Measurements from ENCODE around the gene DUS2.
"Not testable (repeated sequence)": the region's sequence is repeated elsewhere in the genome, so short reads cannot be mapped to it uniquely, and the experiment has no call there.

DUS2 gene

DNA sequence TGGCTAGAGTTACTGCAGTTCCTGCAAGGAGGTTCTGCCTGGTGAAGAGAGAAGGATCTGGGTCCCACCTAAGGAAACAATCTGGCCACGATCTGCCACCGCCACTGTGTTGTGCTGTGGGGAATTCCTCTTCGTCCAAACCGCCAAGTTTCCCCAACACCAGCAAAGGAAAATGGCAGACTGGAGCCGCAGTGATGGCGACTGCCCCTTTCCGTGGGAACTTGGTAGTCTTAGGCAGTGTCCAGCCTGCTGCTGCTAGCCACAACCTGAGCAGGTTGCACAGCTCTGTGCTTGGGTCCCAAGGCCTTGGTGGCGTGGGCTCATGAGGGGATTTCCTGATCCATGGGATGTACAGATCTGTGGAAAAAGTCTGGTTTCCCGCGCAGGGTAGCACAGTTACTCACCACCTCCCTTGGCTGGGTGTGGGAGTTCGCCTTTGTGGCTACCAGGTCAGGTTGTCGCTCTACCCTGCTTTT is 90.7 kb downstream of the DUS2 start:
- CTCF ChIA-PET = interaction anchor here (0.7 kb wide), 1 partner anchor 906 kb away, joined by 3 read pairs; no protein-coding TSS in a partner anchor
- Histone ChIP-seq H3K9me3 (ENCODE audit: control insufficient read depth, insufficient read depth, low read depth, low read length) (no peaks in the 10 kb centered on the region), H3K27ac (ENCODE audit: extremely low read depth, low read depth, low read length) (no peak overlapping the region), H3K4me3 (ENCODE audit: low read depth, low read length) (no peak overlapping the region), H3K36me3 (ENCODE audit: control insufficient read depth in 2 of 2, insufficient read depth in 1 of 2, low read length in 2 of 2) (no peaks in the 10 kb centered on the region), H3K4me1 (ENCODE audit: control insufficient read depth, insufficient read depth, low read length) (no peaks in the 10 kb centered on the region)
- POLR2A ChIA-PET = no interaction called here
- no peak for TF ChIP-seq TRIM28 (IDR thresholded peaks at IDR 0.05; ENCODE audit: borderline replicate concordance, low read length)
- TF ChIP-seq ZNF266 (tag by site-specific recombination; IDR thresholded peaks at IDR 0.05; ENCODE audit: low read depth) = no peak
- no peak for TF ChIP-seq ZNF311 (tag by site-specific recombination; IDR thresholded peaks at IDR 0.05; ENCODE audit: borderline replicate concordance)
- TF ChIP-seq, protein P1, sequence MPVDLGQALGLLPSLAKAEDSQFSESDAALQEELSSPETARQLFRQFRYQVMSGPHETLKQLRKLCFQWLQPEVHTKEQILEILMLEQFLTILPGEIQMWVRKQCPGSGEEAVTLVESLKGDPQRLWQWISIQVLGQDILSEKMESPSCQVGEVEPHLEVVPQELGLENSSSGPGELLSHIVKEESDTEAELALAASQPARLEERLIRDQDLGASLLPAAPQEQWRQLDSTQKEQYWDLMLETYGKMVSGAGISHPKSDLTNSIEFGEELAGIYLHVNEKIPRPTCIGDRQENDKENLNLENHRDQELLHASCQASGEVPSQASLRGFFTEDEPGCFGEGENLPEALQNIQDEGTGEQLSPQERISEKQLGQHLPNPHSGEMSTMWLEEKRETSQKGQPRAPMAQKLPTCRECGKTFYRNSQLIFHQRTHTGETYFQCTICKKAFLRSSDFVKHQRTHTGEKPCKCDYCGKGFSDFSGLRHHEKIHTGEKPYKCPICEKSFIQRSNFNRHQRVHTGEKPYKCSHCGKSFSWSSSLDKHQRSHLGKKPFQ (tag by site-specific recombination; IDR thresholded peaks at IDR 0.05) = no peak
- TF ChIP-seq ZNF23 (tag by site-specific recombination; IDR thresholded peaks at IDR 0.05; ENCODE audit: borderline replicate concordance) = no peak
- no peak for TF ChIP-seq HOXD13 (CRISPR knock-in tag; IDR thresholded peaks at IDR 0.05; ENCODE audit: borderline replicate concordance)
- TF ChIP-seq, protein P2, sequence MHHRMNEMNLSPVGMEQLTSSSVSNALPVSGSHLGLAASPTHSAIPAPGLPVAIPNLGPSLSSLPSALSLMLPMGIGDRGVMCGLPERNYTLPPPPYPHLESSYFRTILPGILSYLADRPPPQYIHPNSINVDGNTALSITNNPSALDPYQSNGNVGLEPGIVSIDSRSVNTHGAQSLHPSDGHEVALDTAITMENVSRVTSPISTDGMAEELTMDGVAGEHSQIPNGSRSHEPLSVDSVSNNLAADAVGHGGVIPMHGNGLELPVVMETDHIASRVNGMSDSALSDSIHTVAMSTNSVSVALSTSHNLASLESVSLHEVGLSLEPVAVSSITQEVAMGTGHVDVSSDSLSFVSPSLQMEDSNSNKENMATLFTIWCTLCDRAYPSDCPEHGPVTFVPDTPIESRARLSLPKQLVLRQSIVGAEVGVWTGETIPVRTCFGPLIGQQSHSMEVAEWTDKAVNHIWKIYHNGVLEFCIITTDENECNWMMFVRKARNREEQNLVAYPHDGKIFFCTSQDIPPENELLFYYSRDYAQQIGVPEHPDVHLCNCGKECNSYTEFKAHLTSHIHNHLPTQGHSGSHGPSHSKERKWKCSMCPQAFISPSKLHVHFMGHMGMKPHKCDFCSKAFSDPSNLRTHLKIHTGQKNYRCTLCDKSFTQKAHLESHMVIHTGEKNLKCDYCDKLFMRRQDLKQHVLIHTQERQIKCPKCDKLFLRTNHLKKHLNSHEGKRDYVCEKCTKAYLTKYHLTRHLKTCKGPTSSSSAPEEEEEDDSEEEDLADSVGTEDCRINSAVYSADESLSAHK (tag by site-specific recombination; IDR thresholded peaks at IDR 0.05) = no peak
- no peak for TF ChIP-seq YY1 (tag by site-specific recombination; IDR thresholded peaks at IDR 0.05)
- no peak for TF ChIP-seq ZNF768 (tag by site-specific recombination; IDR thresholded peaks at IDR 0.05)
- TF ChIP-seq ZNF404 (tag by site-specific recombination; IDR thresholded peaks at IDR 0.05) = no peak
- no peak for TF ChIP-seq ZNF473 (tag by site-specific recombination; IDR thresholded peaks at IDR 0.05)
- TF ChIP-seq ZNF510 (tag by site-specific recombination; IDR thresholded peaks at IDR 0.05; ENCODE audit: insufficient replicate concordance) = no peak

DNA sequence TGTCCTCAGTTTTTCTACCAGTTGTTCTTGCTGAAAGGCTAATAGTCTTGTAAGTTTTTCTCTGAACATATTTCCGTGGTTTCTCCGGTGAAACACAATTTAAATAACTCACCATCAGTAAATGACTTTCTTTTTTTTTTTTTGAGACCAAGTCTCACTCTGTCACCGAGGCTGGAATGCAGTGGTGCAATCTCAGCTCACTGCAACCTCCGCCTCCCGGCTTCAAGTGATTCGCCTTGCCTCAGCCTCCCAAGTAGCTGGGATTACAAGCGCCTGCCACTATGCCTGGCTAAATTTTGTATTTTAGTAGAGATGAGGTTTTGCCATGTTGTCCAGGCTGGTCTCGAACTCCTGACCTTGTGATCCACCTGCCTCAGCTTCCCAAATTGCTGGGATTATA is 91.9 kb downstream of the DUS2 start:
- H3K4me1 ChIP-seq (ENCODE audit: control insufficient read depth, insufficient read depth, low read length); POLR2A ChIA-PET; H3K9me3 ChIP-seq (ENCODE audit: control insufficient read depth, insufficient read depth, low read depth, low read length); H3K27ac ChIP-seq (ENCODE audit: extremely low read depth, low read depth, low read length); H3K4me3 ChIP-seq (ENCODE audit: low read depth, low read length); H3K36me3 ChIP-seq (ENCODE audit: control insufficient read depth in 2 of 2, insufficient read depth in 1 of 2, low read length in 2 of 2): not testable (repeated sequence)
- CTCF ChIA-PET = interaction anchor here (0.7 to 1.4 kb wide), 4 partner anchors 12 to 1029 kb away, joined by 3 to 4 read pairs (median 3); no protein-coding TSS in a partner anchor

DNA sequence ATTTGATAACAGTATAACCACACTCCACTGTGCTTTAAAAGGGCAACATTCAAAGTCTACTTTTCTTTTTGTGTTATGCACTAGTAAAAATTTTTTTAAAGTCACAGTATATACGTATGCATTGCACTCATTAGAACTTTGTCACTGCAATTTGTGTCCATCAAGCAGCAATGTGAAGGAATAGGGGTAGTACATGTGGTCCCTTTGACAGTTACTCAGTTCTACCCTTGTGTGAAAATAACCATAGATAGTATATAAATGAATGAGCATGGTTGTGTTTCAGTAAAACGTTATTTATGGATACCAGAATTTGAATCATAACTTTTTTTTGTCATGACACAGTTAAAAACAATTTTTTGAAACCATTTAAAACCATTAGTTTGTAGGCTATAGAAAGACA is 92.8 kb downstream of the DUS2 start:
- CTCF ChIA-PET = interaction anchor here (0.7 kb wide), 2 partner anchors 75 to 1030 kb away, joined by 3 to 4 read pairs; no protein-coding TSS in a partner anchor
- Histone ChIP-seq H3K36me3 (ENCODE audit: control insufficient read depth in 2 of 2, insufficient read depth in 1 of 2, low read length in 2 of 2) (no peaks in the 10 kb centered on the region), H3K4me3 (ENCODE audit: low read depth, low read length) (no peak overlapping the region), H3K9me3 (ENCODE audit: control insufficient read depth, insufficient read depth, low read depth, low read length) (no peaks in the 10 kb centered on the region), H3K27ac (ENCODE audit: extremely low read depth, low read depth, low read length) (no peak overlapping the region), H3K4me1 (ENCODE audit: control insufficient read depth, insufficient read depth, low read length) (no peaks in the 10 kb centered on the region)
- TF ChIP-seq ZNF341 (tag by site-specific recombination; IDR thresholded peaks at IDR 0.05; ENCODE audit: low read depth) (no peak), KLF1 (tag by site-specific recombination; IDR thresholded peaks at IDR 0.05) (no peak), OSR2 (tag by site-specific recombination; IDR thresholded peaks at IDR 0.05) (no peak), SP2 (tag by site-specific recombination; IDR thresholded peaks at IDR 0.05) (no peak), ZNF473 (tag by site-specific recombination; IDR thresholded peaks at IDR 0.05) (no peak), ZNF239 (tag by site-specific recombination; IDR thresholded peaks at IDR 0.05) (no peak), ZNF529 (tag by site-specific recombination; IDR thresholded peaks at IDR 0.05; ENCODE audit: insufficient replicate concordance) (no peak)
- TF ChIP-seq, protein P3, sequence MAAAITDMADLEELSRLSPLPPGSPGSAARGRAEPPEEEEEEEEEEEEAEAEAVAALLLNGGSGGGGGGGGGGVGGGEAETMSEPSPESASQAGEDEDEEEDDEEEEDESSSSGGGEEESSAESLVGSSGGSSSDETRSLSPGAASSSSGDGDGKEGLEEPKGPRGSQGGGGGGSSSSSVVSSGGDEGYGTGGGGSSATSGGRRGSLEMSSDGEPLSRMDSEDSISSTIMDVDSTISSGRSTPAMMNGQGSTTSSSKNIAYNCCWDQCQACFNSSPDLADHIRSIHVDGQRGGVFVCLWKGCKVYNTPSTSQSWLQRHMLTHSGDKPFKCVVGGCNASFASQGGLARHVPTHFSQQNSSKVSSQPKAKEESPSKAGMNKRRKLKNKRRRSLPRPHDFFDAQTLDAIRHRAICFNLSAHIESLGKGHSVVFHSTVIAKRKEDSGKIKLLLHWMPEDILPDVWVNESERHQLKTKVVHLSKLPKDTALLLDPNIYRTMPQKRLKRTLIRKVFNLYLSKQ (tag by site-specific recombination; IDR thresholded peaks at IDR 0.05; ENCODE audit: borderline replicate concordance) = no peak
- TF ChIP-seq, protein P4, sequence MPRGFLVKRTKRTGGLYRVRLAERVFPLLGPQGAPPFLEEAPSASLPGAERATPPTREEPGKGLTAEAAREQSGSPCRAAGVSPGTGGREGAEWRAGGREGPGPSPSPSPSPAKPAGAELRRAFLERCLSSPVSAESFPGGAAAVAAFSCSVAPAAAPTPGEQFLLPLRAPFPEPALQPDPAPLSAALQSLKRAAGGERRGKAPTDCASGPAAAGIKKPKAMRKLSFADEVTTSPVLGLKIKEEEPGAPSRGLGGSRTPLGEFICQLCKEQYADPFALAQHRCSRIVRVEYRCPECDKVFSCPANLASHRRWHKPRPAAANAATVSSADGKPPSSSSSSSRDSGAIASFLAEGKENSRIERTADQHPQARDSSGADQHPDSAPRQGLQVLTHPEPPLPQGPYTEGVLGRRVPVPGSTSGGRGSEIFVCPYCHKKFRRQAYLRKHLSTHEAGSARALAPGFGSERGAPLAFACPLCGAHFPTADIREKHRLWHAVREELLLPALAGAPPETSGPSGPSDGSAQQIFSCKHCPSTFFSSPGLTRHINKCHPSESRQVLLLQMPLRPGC (tag by site-specific recombination; IDR thresholded peaks at IDR 0.05) = no peak
- POLR2A ChIA-PET = no interaction called here
